H1 (cell line): ENCODE results near the gene PSME2. TPM values are rescaled to one million over a fixed set of nuclear protein-coding genes. Genes with fewer than 3 reads are reported as not detected.

Experiments
- ATF2 ChIP-seq: IDR thresholded peaks from 2 replicates; pipeline ENCODE4 v1.6.1; 2012; ENCODE audit warnings: low read length, inconsistent platforms
- ATF3 ChIP-seq: IDR thresholded peaks from 2 replicates; pipeline ENCODE4 v1.6.1; 2011; ENCODE audit warnings: low read depth, mild to moderate bottlenecking, low read length; ENCODE audit not compliant: insufficient read depth
- BCL11A ChIP-seq, 2 experiments: IDR thresholded peaks; one replicate each; pipeline ENCODE4 v1.6.1; 2011; ENCODE audit warnings: low read depth in 2 of 2, low read length in 2 of 2, mild to moderate bottlenecking in 2 of 2
- CBX5 ChIP-seq: fragments of 300-800, 300-1000 bp; sonication (generic); IDR thresholded peaks from 2 replicates; pipeline ENCODE4 v1.7.1; 2016; ENCODE audit warnings: antibody characterized with exemption, low read length, low read depth
- CHD2 ChIP-seq: IDR thresholded peaks from 2 replicates; pipeline ENCODE4 v1.6.1; 2012; ENCODE audit warnings: low read length, improper control_type of control experiment
- CREB1 ChIP-seq: IDR thresholded peaks from 2 replicates; pipeline ENCODE4 v1.6.1; 2012; ENCODE audit warnings: inconsistent platforms
- KDM5A ChIP-seq: fragments of 200-600 bp; IDR thresholded peaks from 2 replicates; pipeline ENCODE4 v1.7.1; 2012; ENCODE audit warnings: mild to moderate bottlenecking, low read length, inconsistent platforms, mixed read lengths
- MAX ChIP-seq: IDR thresholded peaks from 2 replicates; pipeline ENCODE4 v1.6.1; 2012; ENCODE audit warnings: inconsistent platforms
- PHF8 ChIP-seq: fragments of 200-600 bp; sonication (generic); conservative IDR thresholded peaks from 2 replicates; pipeline ENCODE4 v1.7.1; 2012; ENCODE audit warnings: low read depth, mild to moderate bottlenecking, inconsistent platforms, low read length, moderate library complexity
- POLR2AphosphoS5 ChIP-seq: IDR thresholded peaks from 2 replicates; pipeline ENCODE4 v1.6.1; 2011; ENCODE audit warnings: low read depth, low read length
- POU5F1 ChIP-seq: IDR thresholded peaks from 2 replicates; pipeline ENCODE4 v1.6.1; 2011; ENCODE audit warnings: low read depth, mild to moderate bottlenecking, low read length, moderate library complexity
- RAD21 ChIP-seq, 2 experiments: IDR thresholded peaks in 1 of 2; conservative IDR thresholded peaks in 1 of 2; 2 replicates each; pipeline ENCODE4 v1.6.1; 2011; ENCODE audit warnings: low read depth in 2 of 2, low read length in 2 of 2, improper control_type of control experiment in 1 of 2, inconsistent platforms in 1 of 2, mild to moderate bottlenecking in 1 of 2, moderate library complexity in 1 of 2
- RFX5 ChIP-seq: IDR thresholded peaks from 2 replicates; pipeline ENCODE4 v1.6.1; 2011; ENCODE audit warnings: low read depth, low read length, improper control_type of control experiment, borderline replicate concordance
- RNF2 ChIP-seq: fragments of 200-900, 300-1000 bp; sonication (generic); IDR thresholded peaks from 2 replicates; pipeline ENCODE4 v1.7.1; 2016; ENCODE audit warnings: borderline replicate concordance, low read depth, mild to moderate bottlenecking, antibody characterized with exemption, low read length; ENCODE audit not compliant: poor library complexity, severe bottlenecking; ENCODE audit errors: missing control alignments
- SIN3A ChIP-seq, 2 experiments: IDR thresholded peaks in 1 of 2; conservative IDR thresholded peaks in 1 of 2; 2 replicates each; pipeline ENCODE4 v1.6.1; 2011 to 2012; ENCODE audit warnings: low read length in 2 of 2, improper control_type of control experiment in 1 of 2, low read depth in 1 of 2, mild to moderate bottlenecking in 1 of 2
- SIRT6 ChIP-seq: IDR thresholded peaks from one replicate; pipeline ENCODE4 v1.7.1; 2012; ENCODE audit warnings: low read length, inconsistent platforms
- SUZ12 ChIP-seq: fragments of 200-600 bp; sonication (generic); IDR thresholded peaks from 2 replicates; pipeline ENCODE4 v1.6.1; 2012; ENCODE audit warnings: mild to moderate bottlenecking, inconsistent platforms, low read length, moderate library complexity, mixed read lengths
- TBP ChIP-seq: IDR thresholded peaks from 2 replicates; pipeline ENCODE4 v1.6.1; 2011; ENCODE audit warnings: low read depth, low read length, improper control_type of control experiment
- TEAD4 ChIP-seq: IDR thresholded peaks from 2 replicates; pipeline ENCODE4 v1.6.1; 2012; ENCODE audit warnings: low read depth, low read length, inconsistent platforms, mixed read lengths
- ZNF274 ChIP-seq: IDR thresholded peaks from 2 replicates; pipeline ENCODE4 v1.7.0; 2012; ENCODE audit warnings: low read length, borderline replicate concordance; ENCODE audit errors: extremely low read depth
- polyA plus RNA-seq, 7 experiments: library from polyadenylated mRNA; depleted of rRNA in 3 of 7; stranded (reverse) in 5 of 7; unstranded in 2 of 7; fragments of >200 nt in 5 of 7; fragments of 200-250 nt in 2 of 7; gene quantifications; 1 replicate in 5 of 7; 2 replicates in 1 of 7; 4 replicates in 1 of 7; pipeline versions ENCODE4 v1.2.1 to v1.2.3, GENCODE V29; 2011 to 2013; ENCODE audit warnings: missing spikeins in 2 of 7, mixed read lengths in 2 of 7
- total RNA-seq: library from RNA; stranded (reverse); fragmentation: NEBNext Ultra II Directional; extraction: Animal tissue kit (Norgen Biotek cat#: 25700); gene quantifications from 2 replicates; pipeline ENCODE4 v1.2.1, GENCODE V29; 2021

PSME2 gene
- total and polyA plus RNA-seq, 2 of the 8 experiments (the other 6 are each of a cell fraction or from before 2014, with no cell fraction given): 71.8 to 111 TPM

DNA sequence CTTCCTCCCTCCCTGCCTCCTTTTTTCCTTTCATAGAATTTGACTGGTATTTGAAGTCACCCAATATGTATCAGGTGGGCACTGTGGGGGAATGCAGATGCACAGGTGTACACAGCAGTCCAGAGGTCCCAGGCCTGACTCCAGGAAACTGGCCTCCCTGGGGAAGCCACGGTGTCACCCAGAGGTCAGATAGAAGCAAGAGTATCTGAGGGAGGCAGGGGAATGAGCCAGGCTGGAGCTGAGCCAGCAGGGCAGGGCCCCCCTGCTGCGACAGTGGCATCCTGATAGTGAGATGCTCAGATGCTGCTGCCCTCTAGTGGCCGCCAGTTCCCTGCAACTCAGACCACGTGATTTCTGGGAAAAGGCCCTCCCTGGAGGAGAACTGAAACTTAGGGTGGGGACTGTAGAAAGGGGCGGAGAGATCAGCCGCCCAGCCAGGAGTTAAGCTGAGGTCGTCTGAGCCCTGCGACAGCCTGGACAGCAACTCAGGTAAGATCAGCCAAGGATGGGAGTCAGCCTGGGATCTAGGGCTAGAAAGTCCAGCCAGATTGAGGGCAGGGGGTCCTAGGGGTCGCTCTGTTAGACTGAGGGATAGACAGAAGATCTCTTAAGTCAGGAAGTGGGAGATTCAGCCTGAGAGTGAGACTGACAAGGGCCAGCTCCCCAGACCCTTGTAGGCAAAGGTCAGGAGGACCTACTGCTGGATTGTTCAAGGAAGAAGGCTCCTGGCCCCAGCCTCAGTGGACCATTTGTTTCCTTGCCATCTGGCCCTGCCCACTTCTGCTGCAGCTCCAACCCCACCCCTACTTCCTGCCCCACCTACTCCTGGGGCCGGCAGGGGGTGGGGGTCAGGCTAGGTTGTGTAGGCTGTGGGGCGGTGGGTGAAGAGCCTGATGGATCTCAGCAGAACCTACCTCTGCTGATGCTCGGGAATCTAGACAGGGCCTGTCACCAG is 14.7 kb upstream of the PSME2 start, which contains the start of gene IRF9 (continued):
- TF ChIP-seq SIRT6 (no peak), RFX5 (no peak), CREB1 (peak; percentile 66), ATF3 (peak; percentile 91), POLR2AphosphoS5 (peak; percentile 77), ZNF274 (no peak), KDM5A (no peak), SIN3A (conservative IDR thresholded peaks at IDR 0.05 in 1 of 2, IDR thresholded peaks at IDR 0.05 in 1 of 2; ENCODE audit: low read depth in 1 of 2, low read length in 2 of 2) (peak in 1 of 2 experiments; percentile 90; a peak in 2 of 4 replicates), CBX5 (no peak), POU5F1 (no peak), TEAD4 (0 out of 2 replicates have a peak, but pooled peaks have one; percentile 66), CHD2 (peak; percentile 40; the same call in 1 of the 2 replicates), PHF8 (no peak), TBP (peak; percentile 61; the same call in 1 of the 2 replicates), SUZ12 (no peak), MAX (peak; percentile 82), RAD21 (IDR thresholded peaks at IDR 0.05 in 1 of 2, conservative IDR thresholded peaks at IDR 0.05 in 1 of 2; ENCODE audit: low read depth in 2 of 2, low read length in 2 of 2) (peak; percentile 73 to 78), ATF2 (no peak), RNF2 (no peak), BCL11A (IDR thresholded peaks at IDR 0.05; ENCODE audit: low read depth in 2 of 2, low read length in 2 of 2) (no peak)
